Esophagus squamous epithelium (tissue), 4 donors: ENCODE measurements around the gene MIEF1.

Experiments used
- POLR2A ChIP-seq, 4 donors: fragments of 450-650 bp; IDR thresholded peaks; one replicate each; pipeline ENCODE4 v1.6.1; 2017; ENCODE audit warnings: antibody characterized with exemption in 4 of 4, mild to moderate bottlenecking in 4 of 4, moderate library complexity in 3 of 4
- TF ChIP-seq, protein P1 (sequence below), 6 experiments: fragments of 450-650 bp in 4 of 6; fragments of 200-600 bp in 2 of 6; sonication (generic) in 2 of 6; IDR thresholded peaks; one replicate each; pipeline ENCODE4 v1.5.1; 2016 to 2019; ENCODE audit warnings: antibody characterized with exemption in 6 of 6, mild to moderate bottlenecking in 4 of 6, moderate library complexity in 4 of 6

GRCh38 chr22:39490966-39491680 lies 11.0 kb upstream of the MIEF1 start:
- TF ChIP-seq, protein P1, sequence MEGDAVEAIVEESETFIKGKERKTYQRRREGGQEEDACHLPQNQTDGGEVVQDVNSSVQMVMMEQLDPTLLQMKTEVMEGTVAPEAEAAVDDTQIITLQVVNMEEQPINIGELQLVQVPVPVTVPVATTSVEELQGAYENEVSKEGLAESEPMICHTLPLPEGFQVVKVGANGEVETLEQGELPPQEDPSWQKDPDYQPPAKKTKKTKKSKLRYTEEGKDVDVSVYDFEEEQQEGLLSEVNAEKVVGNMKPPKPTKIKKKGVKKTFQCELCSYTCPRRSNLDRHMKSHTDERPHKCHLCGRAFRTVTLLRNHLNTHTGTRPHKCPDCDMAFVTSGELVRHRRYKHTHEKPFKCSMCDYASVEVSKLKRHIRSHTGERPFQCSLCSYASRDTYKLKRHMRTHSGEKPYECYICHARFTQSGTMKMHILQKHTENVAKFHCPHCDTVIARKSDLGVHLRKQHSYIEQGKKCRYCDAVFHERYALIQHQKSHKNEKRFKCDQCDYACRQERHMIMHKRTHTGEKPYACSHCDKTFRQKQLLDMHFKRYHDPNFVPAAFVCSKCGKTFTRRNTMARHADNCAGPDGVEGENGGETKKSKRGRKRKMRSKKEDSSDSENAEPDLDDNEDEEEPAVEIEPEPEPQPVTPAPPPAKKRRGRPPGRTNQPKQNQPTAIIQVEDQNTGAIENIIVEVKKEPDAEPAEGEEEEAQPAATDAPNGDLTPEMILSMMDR (IDR thresholded peaks at IDR 0.05), result no peak
- TF ChIP-seq POLR2A (IDR thresholded peaks at IDR 0.05), result no peak
